ENCODE results near the gene CYFIP1.

DNA sequence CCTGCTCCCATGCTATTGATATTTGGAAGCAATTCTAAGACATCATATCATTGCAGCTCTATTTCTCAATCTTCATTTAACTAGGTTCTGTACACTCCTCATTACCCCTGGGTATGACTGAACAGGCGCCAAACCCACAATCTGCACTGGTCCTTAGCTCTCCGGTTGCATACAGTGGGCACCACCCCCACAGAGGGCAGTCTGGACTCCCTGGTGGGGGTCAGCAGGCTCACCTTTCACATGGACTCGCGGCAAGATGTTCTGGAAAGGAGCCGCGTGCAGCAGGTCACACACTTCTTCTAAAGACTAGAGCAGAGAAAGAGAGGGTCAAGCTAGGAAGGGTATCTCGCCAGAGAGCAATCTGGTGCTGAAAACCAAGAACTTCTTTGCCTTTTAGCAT, 105.2 kb downstream of the CYFIP1 start:
- no peak for TF ChIP-seq POLR2A (IDR thresholded peaks at IDR 0.05; ENCODE audit: low read depth)
- TF ChIP-seq, protein P1, sequence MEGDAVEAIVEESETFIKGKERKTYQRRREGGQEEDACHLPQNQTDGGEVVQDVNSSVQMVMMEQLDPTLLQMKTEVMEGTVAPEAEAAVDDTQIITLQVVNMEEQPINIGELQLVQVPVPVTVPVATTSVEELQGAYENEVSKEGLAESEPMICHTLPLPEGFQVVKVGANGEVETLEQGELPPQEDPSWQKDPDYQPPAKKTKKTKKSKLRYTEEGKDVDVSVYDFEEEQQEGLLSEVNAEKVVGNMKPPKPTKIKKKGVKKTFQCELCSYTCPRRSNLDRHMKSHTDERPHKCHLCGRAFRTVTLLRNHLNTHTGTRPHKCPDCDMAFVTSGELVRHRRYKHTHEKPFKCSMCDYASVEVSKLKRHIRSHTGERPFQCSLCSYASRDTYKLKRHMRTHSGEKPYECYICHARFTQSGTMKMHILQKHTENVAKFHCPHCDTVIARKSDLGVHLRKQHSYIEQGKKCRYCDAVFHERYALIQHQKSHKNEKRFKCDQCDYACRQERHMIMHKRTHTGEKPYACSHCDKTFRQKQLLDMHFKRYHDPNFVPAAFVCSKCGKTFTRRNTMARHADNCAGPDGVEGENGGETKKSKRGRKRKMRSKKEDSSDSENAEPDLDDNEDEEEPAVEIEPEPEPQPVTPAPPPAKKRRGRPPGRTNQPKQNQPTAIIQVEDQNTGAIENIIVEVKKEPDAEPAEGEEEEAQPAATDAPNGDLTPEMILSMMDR (IDR thresholded peaks at IDR 0.05), result no peak
- TF ChIP-seq POLR2AphosphoS5 (IDR thresholded peaks at IDR 0.05), result no peak
